Measurements from ENCODE around the gene S100B.

GRCh38 chr21:46633566-46633965 lies 28.7 kb upstream of the S100B start:
- no peak for TF ChIP-seq EZH2 (IDR thresholded peaks at IDR 0.05)
- TF ChIP-seq TCF7L2 (IDR thresholded peaks at IDR 0.05; ENCODE audit: borderline replicate concordance, extremely low read depth, insufficient read depth, insufficient read length) = no peak
- no peak for TF ChIP-seq CTCF (IDR thresholded peaks at IDR 0.05 in 2 of 3, conservative IDR thresholded peaks at IDR 0.05 in 1 of 3; ENCODE audit: borderline replicate concordance in 1 of 3, insufficient read depth in 1 of 3, low read depth in 2 of 3, low read length in 2 of 3)
- no peak for TF ChIP-seq SP1 (IDR thresholded peaks at IDR 0.05; ENCODE audit: low read depth)
- TF ChIP-seq POLR2A (IDR thresholded peaks at IDR 0.05; ENCODE audit: borderline replicate concordance, extremely low read depth, insufficient read depth, insufficient read length) = no peak
- no peak for TF ChIP-seq RAD21 (IDR thresholded peaks at IDR 0.05; ENCODE audit: low read depth)
- TF ChIP-seq REST (IDR thresholded peaks at IDR 0.05; ENCODE audit: low read depth) = no peak
- TF ChIP-seq JUND (IDR thresholded peaks at IDR 0.05) = no peak
- no peak for TF ChIP-seq POLR2AphosphoS5 (IDR thresholded peaks at IDR 0.05; ENCODE audit: low read depth, low read length)
- TF ChIP-seq ZNF274 (IDR thresholded peaks at IDR 0.05; ENCODE audit: low read depth, low read length) = no peak
- TF ChIP-seq SRF (IDR thresholded peaks at IDR 0.05; ENCODE audit: low read depth) = no peak
- TF ChIP-seq YY1 (IDR thresholded peaks at IDR 0.05; ENCODE audit: extremely low read depth, insufficient replicate concordance, low read depth, low read length) = no peak
